Loucy (cell line): Measurements from ENCODE around the gene ATP8A2.

ENCODE experiments used
- CTCF ChIP-seq: fragments of 200-600 bp; sonication (generic); conservative IDR thresholded peaks from 2 replicates; pipeline ENCODE4 v1.5.1; 2014; ENCODE audit warnings: mild to moderate bottlenecking, antibody characterized with exemption, low read length
- EZH2phosphoT487 ChIP-seq: fragments of 200-600 bp; IDR thresholded peaks from 2 replicates; pipeline ENCODE4 v1.6.1; 2018; ENCODE audit warnings: antibody characterized with exemption, mild to moderate bottlenecking, moderate library complexity, borderline replicate concordance

DNA sequence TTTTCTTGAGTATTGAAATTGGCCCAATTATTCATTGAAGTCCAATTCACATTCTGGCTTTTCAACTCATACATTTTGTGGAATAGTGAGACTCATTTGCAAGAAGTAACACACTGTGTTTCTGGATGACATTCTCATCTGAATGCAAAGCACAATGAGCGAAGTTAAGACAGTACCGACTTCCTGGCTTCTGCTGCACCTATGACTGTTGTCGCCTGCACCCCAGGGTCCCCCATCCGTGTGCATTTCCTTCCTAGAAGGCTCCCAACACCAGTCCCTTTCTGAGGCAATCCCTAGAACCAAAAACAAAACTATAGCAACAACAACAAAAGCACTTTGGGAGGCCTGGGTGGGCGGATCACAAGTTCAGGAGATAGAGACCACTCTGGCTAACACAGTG is 496.7 kb downstream of the ATP8A2 start:
- TF ChIP-seq CTCF (no peak), EZH2phosphoT487 (no peak)
